Endothelial cell of umbilical vein (primary cell): ENCODE results near the gene DTL.

Source experiments
- EZH2 ChIP-seq: IDR thresholded peaks from 2 replicates; pipeline ENCODE4 v1.6.1; 2012; ENCODE audit warnings: borderline replicate concordance, low read depth, mild to moderate bottlenecking, moderate library complexity, low read length, inconsistent platforms; ENCODE audit not compliant: severe bottlenecking
- FOS ChIP-seq: IDR thresholded peaks from 2 replicates; pipeline ENCODE4 v1.6.1; 2011; ENCODE audit warnings: mild to moderate bottlenecking, low read length, moderate library complexity, borderline replicate concordance; ENCODE audit not compliant: insufficient read depth
- GATA2 ChIP-seq: IDR thresholded peaks from 2 replicates; pipeline ENCODE4 v1.7.0; 2011; ENCODE audit warnings: low read depth, mild to moderate bottlenecking, moderate library complexity, mixed read lengths, low read length; ENCODE audit not compliant: insufficient read length, insufficient read depth
- MAX ChIP-seq: IDR thresholded peaks from 2 replicates; pipeline ENCODE4 v1.6.1; 2011; ENCODE audit not compliant: insufficient read depth, insufficient read length
- MYC ChIP-seq: IDR thresholded peaks from one replicate; pipeline ENCODE4 v1.6.1; 2011; ENCODE audit warnings: mild to moderate bottlenecking, low read depth, low read length
- POLR2A ChIP-seq: IDR thresholded peaks from 2 replicates; pipeline ENCODE4 v1.6.1; 2012; ENCODE audit warnings: low read depth, mild to moderate bottlenecking, control low read depth, low read length
- POLR2AphosphoS5 ChIP-seq: IDR thresholded peaks from 2 replicates; pipeline ENCODE4 v1.6.1; 2012; ENCODE audit warnings: low read depth, mild to moderate bottlenecking, control low read depth, low read length, moderate library complexity; ENCODE audit not compliant: insufficient read depth
- TF ChIP-seq, protein P1 (sequence below), 2 donors: IDR thresholded peaks; 1 replicate in 1 of 2; 2 replicates in 1 of 2; pipeline ENCODE4 v1.5.1; 2011; ENCODE audit warnings: low read length in 2 of 2, mild to moderate bottlenecking in 2 of 2, moderate library complexity in 2 of 2, control low read depth in 1 of 2, inconsistent platforms in 1 of 2, low read depth in 1 of 2; ENCODE audit not compliant: insufficient read depth in 1 of 2; ENCODE audit errors: extremely low read depth in 1 of 2

DNA sequence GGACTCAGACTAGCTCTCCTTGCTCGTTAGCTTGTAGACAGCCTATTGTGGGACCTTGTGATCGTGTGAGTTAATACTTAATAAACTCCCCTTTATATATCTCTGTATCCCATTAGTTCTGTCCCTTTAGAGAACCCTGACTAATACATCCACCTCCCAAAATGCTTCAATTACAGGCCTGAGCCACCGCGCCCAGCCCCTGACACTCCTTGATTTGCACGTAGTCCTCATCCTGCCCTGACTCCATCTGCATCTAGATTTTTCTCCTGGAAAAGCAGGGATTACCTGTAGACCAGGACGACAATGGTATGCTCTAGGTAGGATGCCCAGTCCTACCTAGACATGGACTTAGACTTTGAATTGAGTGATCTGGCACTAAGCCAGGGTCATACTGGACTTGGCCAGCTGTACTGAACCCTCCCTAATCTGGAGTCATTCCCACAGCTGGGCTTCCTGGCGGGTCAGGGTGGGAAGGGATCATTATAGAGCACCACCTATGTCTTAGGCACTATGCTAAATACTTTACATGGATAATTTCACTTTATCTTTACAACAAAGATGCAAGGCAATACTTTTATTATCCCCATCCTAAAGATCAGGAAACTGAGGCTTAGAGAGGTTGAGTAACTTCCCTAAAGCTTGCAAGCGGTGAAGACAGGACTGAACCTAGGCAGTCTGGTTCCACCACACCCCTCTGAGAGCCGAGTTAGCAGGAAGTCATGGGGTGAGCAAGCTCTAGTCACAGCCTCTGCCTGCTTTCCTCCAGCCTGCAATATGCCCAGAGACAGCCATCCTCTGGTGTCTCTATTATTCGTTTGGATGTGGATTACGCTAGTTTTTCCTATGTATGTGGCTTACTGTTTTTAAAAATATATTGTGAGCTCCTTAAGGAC, 89.4 kb downstream of the DTL start:
- TF ChIP-seq POLR2AphosphoS5 (no peak), EZH2 (no peak), FOS (no peak), GATA2 (no peak), POLR2A (no peak), MAX (no peak), MYC (no peak)
- TF ChIP-seq, protein P1, sequence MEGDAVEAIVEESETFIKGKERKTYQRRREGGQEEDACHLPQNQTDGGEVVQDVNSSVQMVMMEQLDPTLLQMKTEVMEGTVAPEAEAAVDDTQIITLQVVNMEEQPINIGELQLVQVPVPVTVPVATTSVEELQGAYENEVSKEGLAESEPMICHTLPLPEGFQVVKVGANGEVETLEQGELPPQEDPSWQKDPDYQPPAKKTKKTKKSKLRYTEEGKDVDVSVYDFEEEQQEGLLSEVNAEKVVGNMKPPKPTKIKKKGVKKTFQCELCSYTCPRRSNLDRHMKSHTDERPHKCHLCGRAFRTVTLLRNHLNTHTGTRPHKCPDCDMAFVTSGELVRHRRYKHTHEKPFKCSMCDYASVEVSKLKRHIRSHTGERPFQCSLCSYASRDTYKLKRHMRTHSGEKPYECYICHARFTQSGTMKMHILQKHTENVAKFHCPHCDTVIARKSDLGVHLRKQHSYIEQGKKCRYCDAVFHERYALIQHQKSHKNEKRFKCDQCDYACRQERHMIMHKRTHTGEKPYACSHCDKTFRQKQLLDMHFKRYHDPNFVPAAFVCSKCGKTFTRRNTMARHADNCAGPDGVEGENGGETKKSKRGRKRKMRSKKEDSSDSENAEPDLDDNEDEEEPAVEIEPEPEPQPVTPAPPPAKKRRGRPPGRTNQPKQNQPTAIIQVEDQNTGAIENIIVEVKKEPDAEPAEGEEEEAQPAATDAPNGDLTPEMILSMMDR (IDR thresholded peaks at IDR 0.05; ENCODE audit: extremely low read depth in 1 of 2, insufficient read depth in 1 of 2, low read depth in 1 of 2, low read length in 2 of 2) = no peak
